Measurements from ENCODE around the gene PABPC1L.

The PABPC1L gene

DNA sequence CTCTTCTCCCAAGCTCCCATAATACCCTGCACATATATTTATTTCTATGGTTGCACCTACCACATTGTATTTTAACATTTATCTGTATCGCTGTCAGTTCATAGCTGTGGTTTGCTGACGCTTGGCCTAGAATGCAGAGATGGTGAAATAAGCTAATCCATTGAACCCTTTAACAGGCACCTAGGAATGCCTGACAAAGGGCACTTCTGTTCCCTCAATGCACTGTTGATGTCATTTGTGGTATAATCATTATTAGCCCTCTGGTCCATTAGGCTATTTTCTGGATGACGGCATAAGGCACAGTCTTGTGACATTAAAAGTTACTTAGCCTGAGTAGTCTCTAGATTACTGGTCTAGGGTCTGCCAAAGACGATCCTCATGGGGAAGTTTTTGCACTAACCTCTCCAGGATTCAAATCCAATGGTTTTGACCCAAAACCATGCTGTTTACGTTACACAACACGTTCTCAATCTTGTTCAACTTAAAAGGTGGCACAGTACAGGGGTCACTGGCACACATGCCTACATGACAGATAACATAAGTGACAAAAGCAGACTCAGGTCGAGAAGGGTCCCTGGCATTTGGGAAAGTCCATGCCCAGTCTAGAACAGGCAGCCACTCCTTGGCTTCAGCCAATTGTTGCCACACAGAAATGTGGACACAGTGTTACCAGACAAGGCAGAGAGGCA lies 26.5 kb upstream of the PABPC1L start:
- H3K4me3 ChIP-seq (ENCODE audit: low read depth, low read length), result no peak overlapping the region
- DNase-seq (ENCODE audit: low read depth), result no peak
- TF ChIP-seq, protein P1, sequence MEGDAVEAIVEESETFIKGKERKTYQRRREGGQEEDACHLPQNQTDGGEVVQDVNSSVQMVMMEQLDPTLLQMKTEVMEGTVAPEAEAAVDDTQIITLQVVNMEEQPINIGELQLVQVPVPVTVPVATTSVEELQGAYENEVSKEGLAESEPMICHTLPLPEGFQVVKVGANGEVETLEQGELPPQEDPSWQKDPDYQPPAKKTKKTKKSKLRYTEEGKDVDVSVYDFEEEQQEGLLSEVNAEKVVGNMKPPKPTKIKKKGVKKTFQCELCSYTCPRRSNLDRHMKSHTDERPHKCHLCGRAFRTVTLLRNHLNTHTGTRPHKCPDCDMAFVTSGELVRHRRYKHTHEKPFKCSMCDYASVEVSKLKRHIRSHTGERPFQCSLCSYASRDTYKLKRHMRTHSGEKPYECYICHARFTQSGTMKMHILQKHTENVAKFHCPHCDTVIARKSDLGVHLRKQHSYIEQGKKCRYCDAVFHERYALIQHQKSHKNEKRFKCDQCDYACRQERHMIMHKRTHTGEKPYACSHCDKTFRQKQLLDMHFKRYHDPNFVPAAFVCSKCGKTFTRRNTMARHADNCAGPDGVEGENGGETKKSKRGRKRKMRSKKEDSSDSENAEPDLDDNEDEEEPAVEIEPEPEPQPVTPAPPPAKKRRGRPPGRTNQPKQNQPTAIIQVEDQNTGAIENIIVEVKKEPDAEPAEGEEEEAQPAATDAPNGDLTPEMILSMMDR (conservative IDR thresholded peaks at IDR 0.05; ENCODE audit: low read depth, low read length), result no peak

DNA sequence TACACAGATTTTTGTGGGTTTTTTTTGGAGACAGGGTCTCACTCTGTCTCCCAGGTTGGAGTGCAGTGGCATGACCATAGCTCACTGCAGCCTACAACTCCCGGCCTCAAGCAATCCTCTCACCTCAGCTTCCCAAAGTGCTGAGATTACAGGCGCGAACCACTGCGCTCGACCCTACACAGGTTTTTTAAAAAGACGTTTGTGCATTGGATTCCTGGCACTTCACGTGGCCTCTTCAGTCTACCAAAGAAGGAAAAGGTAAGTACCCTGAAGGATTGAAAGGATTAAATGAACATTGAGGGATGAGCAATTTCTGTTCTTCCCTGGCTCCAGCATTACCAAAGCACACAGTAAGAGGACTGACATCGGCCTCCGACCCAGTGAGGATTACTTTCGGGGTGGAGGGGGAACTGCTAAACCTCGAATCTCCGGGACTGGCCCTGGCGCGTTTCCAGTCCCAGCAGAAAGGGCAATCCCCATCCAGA lies 24.9 kb upstream of the PABPC1L start:
- TF ChIP-seq, protein P1 (conservative IDR thresholded peaks at IDR 0.05; ENCODE audit: low read depth, low read length), result no peak
- no peak for DNase-seq (ENCODE audit: low read depth)
- peak overlapping the region; percentile 97 for H3K4me3 ChIP-seq (ENCODE audit: low read depth, low read length)

DNA sequence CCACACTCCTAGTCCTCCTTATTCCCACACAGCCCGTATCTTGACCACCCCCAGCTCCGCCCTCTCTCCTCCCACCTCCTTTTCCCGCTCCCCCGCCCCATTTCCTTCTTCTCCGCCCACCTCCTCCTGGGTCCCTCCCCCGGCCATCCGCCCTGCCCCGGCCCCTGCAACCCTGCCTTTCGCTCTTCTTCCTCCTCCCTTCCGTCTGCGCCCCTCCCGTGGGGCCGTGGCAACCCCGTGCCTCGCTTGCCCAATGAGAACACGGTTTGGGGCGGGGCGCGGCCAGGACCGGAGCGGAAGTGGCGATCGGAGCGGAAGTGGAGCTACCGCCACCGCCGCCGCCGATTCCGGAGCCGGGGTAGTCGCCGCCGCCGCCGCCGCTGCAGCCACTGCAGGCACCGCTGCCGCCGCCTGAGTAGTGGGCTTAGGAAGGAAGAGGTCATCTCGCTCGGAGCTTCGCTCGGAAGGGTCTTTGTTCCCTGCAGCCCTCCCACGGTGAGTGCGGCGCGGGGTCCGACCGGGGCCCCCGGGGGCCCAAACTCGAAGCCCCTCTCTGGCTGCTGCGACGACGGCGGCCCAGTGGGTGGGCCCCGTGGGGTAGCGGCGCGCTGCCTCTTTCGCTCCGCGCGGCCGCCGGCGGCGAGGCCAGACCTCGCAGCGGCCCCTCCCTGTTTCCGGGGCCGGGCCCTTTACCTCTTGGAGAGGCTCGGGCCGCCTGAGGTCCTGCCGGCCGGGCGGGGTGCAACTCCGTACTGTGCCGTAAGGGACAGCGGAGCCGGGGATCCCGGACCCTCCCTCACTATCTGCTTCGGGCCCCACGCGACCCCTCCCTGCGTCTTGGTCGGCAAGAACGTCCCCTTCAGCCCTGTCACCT lies 24.2 kb upstream of the PABPC1L start, which contains the start of gene YWHAB:
YWHAB (plus strand) TSS at position 314 of the 874 bp plus-strand sequence. CDS start 15,829 bp downstream, outside the sequence.
- DNase-seq (ENCODE audit: low read depth), result peak; percentile 98
- TF ChIP-seq, protein P1 (conservative IDR thresholded peaks at IDR 0.05; ENCODE audit: low read depth, low read length), result no peak
- peak within 1 kb of the TSS; percentile 97 for H3K4me3 ChIP-seq (ENCODE audit: low read depth, low read length)

DNA sequence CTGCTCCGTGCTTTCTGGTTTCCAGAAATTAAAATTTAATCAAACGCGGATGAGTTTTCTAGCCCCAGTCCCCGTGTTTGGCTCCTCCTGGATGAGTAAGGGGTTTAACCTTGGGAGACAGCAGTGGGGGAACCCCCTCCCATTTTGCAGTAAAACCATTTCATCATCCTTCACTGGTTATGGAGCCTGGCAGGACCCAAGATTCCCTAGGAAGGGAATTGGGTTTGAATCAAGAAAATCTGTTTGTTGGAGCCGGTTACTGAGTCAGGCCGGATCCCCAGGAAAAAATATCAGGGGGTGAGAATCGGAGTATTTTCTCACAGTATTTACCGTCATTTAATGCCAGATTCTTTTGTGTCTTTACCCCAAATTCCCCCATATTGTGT lies 23.6 kb upstream of the PABPC1L start:
- DNase-seq (ENCODE audit: low read depth), result no peak
- TF ChIP-seq, protein P1 (conservative IDR thresholded peaks at IDR 0.05; ENCODE audit: low read depth, low read length), result no peak
- H3K4me3 ChIP-seq (ENCODE audit: low read depth, low read length), result peak overlapping the region; percentile 97

DNA sequence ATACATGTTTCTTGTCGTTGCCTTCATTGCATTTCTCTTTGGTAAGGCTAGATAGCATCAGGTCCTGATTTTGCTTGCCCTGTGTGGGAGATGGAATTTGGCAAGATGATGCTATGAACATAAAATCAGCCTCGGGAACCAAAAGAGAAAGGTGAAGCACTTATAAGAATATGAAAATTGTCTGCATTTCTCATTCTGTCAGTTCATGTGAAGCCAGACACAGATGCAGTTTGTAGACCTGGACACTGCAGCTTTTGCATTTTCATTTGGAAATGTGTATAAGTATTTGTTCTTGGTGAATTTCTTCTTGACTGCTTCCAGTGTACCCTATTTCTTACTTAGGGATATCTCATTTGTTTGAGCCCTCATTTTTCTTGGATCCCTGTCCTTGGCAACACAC lies 23.0 kb upstream of the PABPC1L start:
- TF ChIP-seq, protein P1 (conservative IDR thresholded peaks at IDR 0.05; ENCODE audit: low read depth, low read length), result no peak
- H3K4me3 ChIP-seq (ENCODE audit: low read depth, low read length), result peak overlapping the region; percentile 97
- peak; percentile 11 for DNase-seq (ENCODE audit: low read depth)

DNA sequence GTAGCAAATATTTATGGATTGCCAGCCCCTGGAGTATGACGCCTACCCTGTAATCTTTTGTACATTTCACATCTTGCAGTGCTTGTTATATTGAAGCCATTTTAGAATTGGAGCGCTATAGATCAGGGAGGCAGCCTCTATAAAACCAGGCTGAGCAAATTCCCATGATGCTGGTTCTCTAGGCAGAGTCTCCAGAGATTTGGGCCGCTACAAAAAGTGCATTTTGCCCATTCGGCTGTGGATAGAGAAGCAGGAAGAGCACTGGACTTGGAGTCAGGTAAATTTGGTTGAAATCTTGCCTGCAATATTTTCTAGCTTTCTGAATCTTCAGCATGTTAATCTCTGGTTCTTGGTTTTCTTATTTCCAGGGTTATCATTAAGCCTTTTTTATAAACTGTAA lies 22.4 kb upstream of the PABPC1L start:
- TF ChIP-seq, protein P1 (conservative IDR thresholded peaks at IDR 0.05; ENCODE audit: low read depth, low read length), result no peak
- H3K4me3 ChIP-seq (ENCODE audit: low read depth, low read length), result peak overlapping the region; percentile 97
- no peak for DNase-seq (ENCODE audit: low read depth)

Data from choroid plexus epithelial cell (primary cell).